GM13976 (cell line): ENCODE data around the gene ZNF837.

Experiments
- DNase-seq: peaks from one replicate; pipeline ENCODE4 v3.0.0; 2012; ENCODE audit warnings: low spot score
- in situ Hi-C: fragments of 300-500 bp; cut with MboI; formaldehyde crosslinking; loops from one replicate; pipeline ENCODE4 v1.12.0; 2022; ENCODE audit warnings: low sequenced_read_pairs, mixed read lengths, inconsistent platforms; ENCODE audit not compliant: unreplicated experiment
- TF ChIP-seq, protein P1 (sequence below): IDR thresholded peaks from 2 replicates; pipeline ENCODE4 v1.5.1; 2012; ENCODE audit warnings: borderline replicate concordance, mild to moderate bottlenecking; ENCODE audit not compliant: insufficient read depth; ENCODE audit errors: extremely low read depth, missing control alignments, control extremely low read depth

ZNF837 gene

GRCh38 chr19:58380662-58381459 is at the start of gene ZNF837:
TSS of gene ZNF837 (minus strand) at chr19:58381030. CDS start at chr19:58369332, 11,698 bp downstream.
- in situ Hi-C loops: no loop called here
- peak; percentile 96 for DNase-seq
- TF ChIP-seq, protein P1, sequence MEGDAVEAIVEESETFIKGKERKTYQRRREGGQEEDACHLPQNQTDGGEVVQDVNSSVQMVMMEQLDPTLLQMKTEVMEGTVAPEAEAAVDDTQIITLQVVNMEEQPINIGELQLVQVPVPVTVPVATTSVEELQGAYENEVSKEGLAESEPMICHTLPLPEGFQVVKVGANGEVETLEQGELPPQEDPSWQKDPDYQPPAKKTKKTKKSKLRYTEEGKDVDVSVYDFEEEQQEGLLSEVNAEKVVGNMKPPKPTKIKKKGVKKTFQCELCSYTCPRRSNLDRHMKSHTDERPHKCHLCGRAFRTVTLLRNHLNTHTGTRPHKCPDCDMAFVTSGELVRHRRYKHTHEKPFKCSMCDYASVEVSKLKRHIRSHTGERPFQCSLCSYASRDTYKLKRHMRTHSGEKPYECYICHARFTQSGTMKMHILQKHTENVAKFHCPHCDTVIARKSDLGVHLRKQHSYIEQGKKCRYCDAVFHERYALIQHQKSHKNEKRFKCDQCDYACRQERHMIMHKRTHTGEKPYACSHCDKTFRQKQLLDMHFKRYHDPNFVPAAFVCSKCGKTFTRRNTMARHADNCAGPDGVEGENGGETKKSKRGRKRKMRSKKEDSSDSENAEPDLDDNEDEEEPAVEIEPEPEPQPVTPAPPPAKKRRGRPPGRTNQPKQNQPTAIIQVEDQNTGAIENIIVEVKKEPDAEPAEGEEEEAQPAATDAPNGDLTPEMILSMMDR: peak; percentile 6

DNA sequence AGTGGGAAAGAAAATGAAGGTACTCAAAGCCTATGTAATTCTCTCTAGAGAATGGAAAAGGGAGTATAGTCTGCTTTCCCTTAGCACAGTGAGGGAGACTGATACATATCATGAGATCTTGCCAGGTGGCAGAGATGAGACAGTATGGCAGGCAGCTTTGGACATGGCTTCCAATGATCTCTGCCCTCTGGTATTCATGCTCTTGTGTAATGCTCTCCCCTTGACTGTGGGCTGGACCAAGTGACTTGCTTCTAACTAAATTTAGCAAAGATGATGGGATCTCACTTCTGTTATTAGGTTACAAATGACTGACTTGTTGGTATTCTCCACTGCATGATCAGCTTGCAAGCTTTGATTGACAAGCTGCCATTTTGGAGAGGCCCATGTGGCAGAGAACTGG is 48.9 kb upstream of the ZNF837 start:
- in situ Hi-C loops: no loop called here

GRCh38 chr19:58428617-58429016 is 47.8 kb upstream of the ZNF837 start:
- no peak for DNase-seq
- TF ChIP-seq, protein P1: no peak
- in situ Hi-C loops: no loop called here

More for the DNA sequence above, 48.9 kb upstream of the ZNF837 start:
- TF ChIP-seq, protein P1: no peak
- no peak for DNase-seq

GRCh38 chr19:58417071-58417470 is 36.2 kb upstream of the ZNF837 start:
- DNase-seq: no peak
- in situ Hi-C loops: no loop called here
- TF ChIP-seq, protein P1: no peak

DNA sequence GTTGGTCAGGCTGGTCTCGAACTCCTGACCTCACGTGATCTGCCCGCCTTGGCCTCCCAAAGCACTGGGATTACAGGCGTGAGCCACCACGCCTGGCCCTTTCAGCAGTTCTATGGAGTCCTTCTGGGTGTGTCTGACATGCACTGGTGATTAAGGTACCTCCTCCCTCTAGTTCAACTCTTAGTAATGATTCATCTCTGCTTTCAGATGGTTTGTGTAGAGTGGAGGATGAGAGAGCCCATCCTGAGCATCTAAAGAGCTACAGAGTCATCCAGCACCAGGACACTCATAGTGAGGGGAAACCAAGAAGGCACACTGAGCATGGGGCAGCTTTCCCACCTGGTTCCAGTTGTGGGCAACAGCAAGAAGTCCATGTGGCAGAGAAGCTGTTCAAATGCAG is 35.8 kb upstream of the ZNF837 start:
- TF ChIP-seq, protein P1: no peak
- in situ Hi-C loops: no loop called here

DNA sequence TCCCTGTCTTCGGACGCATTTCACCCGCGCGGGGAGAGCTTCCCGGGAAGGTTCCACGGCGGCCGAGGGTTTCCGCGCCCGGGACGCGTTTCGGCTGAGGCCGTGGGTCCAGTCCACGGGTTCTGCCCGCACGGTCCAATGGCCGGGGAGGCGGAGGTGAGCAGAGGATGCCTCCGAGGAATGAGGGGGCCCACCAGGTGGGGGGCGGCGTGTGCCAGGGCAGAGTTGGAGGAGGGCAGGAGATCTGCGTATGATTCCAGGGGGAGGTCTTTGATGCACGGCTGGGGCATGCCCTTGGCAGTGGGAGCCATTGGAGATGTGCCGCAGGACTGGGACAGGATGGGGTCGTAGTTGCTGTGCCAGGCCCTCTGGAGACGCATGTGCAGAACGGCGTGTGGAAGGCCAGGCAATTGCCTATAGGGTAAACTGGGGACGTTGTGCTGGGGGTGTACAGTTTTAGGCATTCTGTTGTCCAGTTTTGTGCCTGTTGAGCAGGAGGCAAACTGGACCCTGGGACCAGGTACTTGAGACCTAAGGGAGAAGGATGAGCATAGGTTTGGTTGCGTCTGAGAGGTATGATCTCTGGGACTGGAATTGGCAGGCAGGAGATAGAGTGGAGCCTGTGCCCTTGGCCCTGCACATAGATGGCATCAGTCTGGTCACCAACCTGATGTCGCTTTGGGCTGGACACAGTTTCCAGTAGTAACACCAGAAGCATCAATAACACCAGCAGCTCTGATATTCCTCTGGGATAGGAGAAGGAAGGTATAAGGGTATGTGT is 28.4 kb upstream of the ZNF837 start:
- no peak for DNase-seq
- in situ Hi-C loops: no loop called here
- TF ChIP-seq, protein P1: no peak

More for the DNA sequence above, 35.8 kb upstream of the ZNF837 start:
- no peak for DNase-seq
